Endothelial cell of umbilical vein (primary cell): Measurements from ENCODE around the gene MTARC1. TPM values are rescaled to one million over a fixed set of nuclear protein-coding genes. Genes with fewer than 3 reads are reported as not detected.

Experiments used
- BruUV-seq: library from RNA; stranded (reverse); fragments of 400-500 nt; replicated peaks from 2 replicates; lab custom pipeline; 2021; lab: Mats Ljungman, UMichigan
- CTCF ChIA-PET: fragments of 300-600, 350-600 bp; sonication (Branson Sonifier 250); formaldehyde crosslinking; loops from one replicate; lab custom pipeline; 2021; ENCODE audit warnings: antibody characterized with exemption, inconsistent platforms; lab: Charles Lee
- POLR2A ChIA-PET: fragments of 300-600, 350-600 bp; sonication (Branson Sonifier 250); formaldehyde crosslinking; loops from one replicate; lab custom pipeline; 2021; ENCODE audit warnings: antibody characterized with exemption, inconsistent platforms; lab: Charles Lee
- DNase-seq: peaks from one replicate; pipeline ENCODE4 v3.0.0-alpha.2; 2011; ENCODE audit warnings: low read depth, low spot score
- FAIRE-seq: peaks from 2 replicates; lab custom pipeline; 2011; peaks lifted over from hg19 to GRCh38; lab: Jason Lieb, UNC
- H2AFZ ChIP-seq: 2 replicates; pipeline ENCODE4 v1.6.0; 2012; ENCODE audit warnings: low read depth, low read length, control low read depth, inconsistent platforms
- H3K27ac ChIP-seq: 2 replicates; pipeline ENCODE4 v1.5.1; 2011; ENCODE audit warnings: low read depth, mild to moderate bottlenecking, control low read depth, low read length, moderate library complexity; ENCODE audit not compliant: insufficient read depth
- H3K27me3 ChIP-seq, 2 experiments: 2 replicates each; pipeline versions ENCODE4 v1.6.0 to v1.6.1; 2011; ENCODE audit warnings: low read length in 2 of 2, mixed read lengths in 1 of 2; ENCODE audit not compliant: control insufficient read depth in 2 of 2, insufficient read depth in 2 of 2
- H3K36me3 ChIP-seq, 2 experiments: 2 replicates in 1 of 2; 3 replicates in 1 of 2; pipeline ENCODE4 v1.5.1; 2011; ENCODE audit warnings: low read length in 2 of 2, mild to moderate bottlenecking in 1 of 2, moderate library complexity in 1 of 2; ENCODE audit not compliant: control insufficient read depth in 2 of 2, insufficient read depth in 2 of 2; ENCODE audit errors: extremely low read depth in 1 of 2
- H3K4me1 ChIP-seq: 3 replicates; pipeline ENCODE4 v1.5.1; 2011; ENCODE audit warnings: mild to moderate bottlenecking, low read length; ENCODE audit not compliant: control insufficient read depth, insufficient read depth; ENCODE audit errors: extremely low read depth
- H3K4me2 ChIP-seq: 2 replicates; pipeline ENCODE4 v1.6.1; 2011; ENCODE audit warnings: low read length, control low read depth, mixed read lengths; ENCODE audit not compliant: insufficient read depth
- H3K4me3 ChIP-seq, 3 experiments: fragments of 200-600 bp in 1 of 3; sonication (generic), shearing (Covaris generic) in 1 of 3; replicated peaks in 1 of 3; 2 replicates each; pipeline ENCODE4 v1.5.1; 2011 to 2016; ENCODE audit warnings: control low read depth in 3 of 3, low read length in 3 of 3, mild to moderate bottlenecking in 2 of 3, inconsistent platforms in 1 of 3, low read depth in 1 of 3, moderate library complexity in 1 of 3; ENCODE audit not compliant: insufficient read depth in 1 of 3
- H3K79me2 ChIP-seq: 2 replicates; pipeline ENCODE4 v1.6.0; 2012; ENCODE audit warnings: low read length, inconsistent platforms; ENCODE audit not compliant: control insufficient read depth, insufficient read depth
- H3K9ac ChIP-seq: replicated peaks from 2 replicates; pipeline ENCODE3; 2011; ENCODE audit warnings: low read length, control low read depth; ENCODE audit not compliant: insufficient read depth; ENCODE audit errors: extremely low read depth
- H3K9me1 ChIP-seq: replicated peaks from 3 replicates; pipeline ENCODE4 v1.6.0; 2011; ENCODE audit warnings: mild to moderate bottlenecking, low read length; ENCODE audit not compliant: control insufficient read depth, insufficient read depth; ENCODE audit errors: extremely low read depth
- H3K9me3 ChIP-seq: replicated peaks from 2 replicates; pipeline ENCODE4 v1.5.1; 2012; ENCODE audit warnings: low read length, inconsistent platforms; ENCODE audit not compliant: control insufficient read depth, insufficient read depth
- H4K20me1 ChIP-seq: replicated peaks from 2 replicates; pipeline ENCODE3; 2011; ENCODE audit warnings: mild to moderate bottlenecking, low read length; ENCODE audit not compliant: control insufficient read depth, insufficient read depth; ENCODE audit errors: extremely low read depth
- CTCF ChIP-seq, 2 donors: IDR thresholded peaks; 1 replicate in 1 of 2; 2 replicates in 1 of 2; pipeline ENCODE4 v1.5.1; 2011; ENCODE audit warnings: low read length in 2 of 2, mild to moderate bottlenecking in 2 of 2, moderate library complexity in 2 of 2, control low read depth in 1 of 2, inconsistent platforms in 1 of 2, low read depth in 1 of 2; ENCODE audit not compliant: insufficient read depth in 1 of 2; ENCODE audit errors: extremely low read depth in 1 of 2
- EZH2 ChIP-seq: IDR thresholded peaks from 2 replicates; pipeline ENCODE4 v1.6.1; 2012; ENCODE audit warnings: borderline replicate concordance, low read depth, mild to moderate bottlenecking, moderate library complexity, low read length, inconsistent platforms; ENCODE audit not compliant: severe bottlenecking
- FOS ChIP-seq: IDR thresholded peaks from 2 replicates; pipeline ENCODE4 v1.6.1; 2011; ENCODE audit warnings: mild to moderate bottlenecking, low read length, moderate library complexity, borderline replicate concordance; ENCODE audit not compliant: insufficient read depth
- GATA2 ChIP-seq: IDR thresholded peaks from 2 replicates; pipeline ENCODE4 v1.7.0; 2011; ENCODE audit warnings: low read depth, mild to moderate bottlenecking, moderate library complexity, mixed read lengths, low read length; ENCODE audit not compliant: insufficient read length, insufficient read depth
- JUN ChIP-seq: IDR thresholded peaks from 2 replicates; pipeline ENCODE4 v1.6.1; 2011; ENCODE audit warnings: borderline replicate concordance, low read depth; ENCODE audit not compliant: insufficient read length, insufficient read depth
- MAX ChIP-seq: IDR thresholded peaks from 2 replicates; pipeline ENCODE4 v1.6.1; 2011; ENCODE audit not compliant: insufficient read depth, insufficient read length
- MYC ChIP-seq: IDR thresholded peaks from one replicate; pipeline ENCODE4 v1.6.1; 2011; ENCODE audit warnings: mild to moderate bottlenecking, low read depth, low read length
- POLR2A ChIP-seq: IDR thresholded peaks from 2 replicates; pipeline ENCODE4 v1.6.1; 2012; ENCODE audit warnings: low read depth, mild to moderate bottlenecking, control low read depth, low read length
- POLR2AphosphoS5 ChIP-seq: IDR thresholded peaks from 2 replicates; pipeline ENCODE4 v1.6.1; 2012; ENCODE audit warnings: low read depth, mild to moderate bottlenecking, control low read depth, low read length, moderate library complexity; ENCODE audit not compliant: insufficient read depth
- dilution Hi-C: fragments of 300-500 bp; cut with MboI; formaldehyde crosslinking; loops from one replicate; pipeline ENCODE4 v1.15.0; 2019; ENCODE audit warnings: low sequenced_read_pairs; ENCODE audit not compliant: extremely low pct_ligation_motif_present
- intact Hi-C: fragments of 100-400 bp; cut with micrococcal nuclease; formaldehyde crosslinking; loops from one replicate; pipeline ENCODE4 v1.10.0; 2022
- polyA plus RNA-seq, 4 experiments: library from polyadenylated mRNA; depleted of rRNA in 3 of 4; stranded (reverse) in 3 of 4; unstranded in 1 of 4; fragments of >200 nt; gene quantifications; 2 replicates each; pipeline versions ENCODE4 v1.2.1 to v1.2.3, GENCODE V29; 2011 to 2012; ENCODE audit warnings: missing spikeins in 1 of 4
- total RNA-seq: library from RNA; stranded (reverse); gene quantifications from 2 replicates; pipeline ENCODE4 v1.2.3, GENCODE V29; 2021

MTARC1 gene
- total and polyA plus RNA-seq, 2 donors (not counting 3 experiments of a cell fraction or from before 2014, with no cell fraction given) = 0.43 to 3.5 TPM

GRCh38 chr1:220759147-220759546 lies 27.6 kb upstream of the MTARC1 start:
- ChIA-PET CTCF (interaction anchor here (1.0 to 1.4 kb wide), 3 partner anchors 16 to 26 kb away, joined by 3 to 5 read pairs (median 3); no protein-coding TSS in a partner anchor), POLR2A (no interaction called here)
- Histone ChIP-seq H3K27ac (no peak overlapping the region), H3K4me2 (no peak overlapping the region), H4K20me1 (no peaks in the 10 kb centered on the region), H3K9me1 (no peaks in the 10 kb centered on the region), H3K9ac (no peak overlapping the region), H2AFZ (no peak overlapping the region), H3K27me3 (no peaks in the 10 kb centered on the region), H3K4me3 (no peak overlapping the region), H3K36me3 (peaks cover 12% of the 10 kb centered on the region in 2 experiments), H3K9me3 (no peaks in the 10 kb centered on the region), H3K79me2 (no peaks in the 10 kb centered on the region), H3K4me1 (no peaks in the 10 kb centered on the region)
- DNase-seq (no peak), FAIRE-seq (no peak)
- BruUV-seq = no TSS peak
- intact Hi-C loops = no loop called here
- dilution Hi-C loops = no loop called here
- TF ChIP-seq CTCF (IDR thresholded peaks at IDR 0.05; ENCODE audit: extremely low read depth in 1 of 2, insufficient read depth in 1 of 2, low read depth in 1 of 2, low read length in 2 of 2) (no peak), POLR2A (no peak), MAX (no peak), GATA2 (no peak), POLR2AphosphoS5 (no peak), FOS (no peak), MYC (no peak), EZH2 (no peak), JUN (no peak)
